Activated CD8-positive, alpha-beta T cell treated with anti-CD3 and anti-CD28 coated beads, Interleukin-2, amount 10 ng/mL, durations not matched to agents 7 days and 5 days (primary cell): Measurements from ENCODE around the gene PPME1. TPM values are rescaled to one million over a fixed set of nuclear protein-coding genes. Genes with fewer than 3 reads are reported as not detected.
"Not testable (repeated sequence)": the region's sequence is repeated elsewhere in the genome, so short reads cannot be mapped to it uniquely, and the experiment has no call there.

Experiments used
- ATAC-seq: fragments of 150-1000 bp; cut with Tn5 transposase; one replicate; pipeline ENCODE4 v1.10.0; 2021; ENCODE audit warnings: moderate library complexity
- CTCF ChIA-PET: fragments of 350-600 bp; sonication (Branson Sonifier 250); formaldehyde crosslinking; loops from one replicate; lab custom pipeline; 2021; ENCODE audit warnings: antibody characterized with exemption; lab: Charles Lee
- POLR2A ChIA-PET: fragments of 350-600 bp; sonication (Branson Sonifier 250); formaldehyde crosslinking; loops from one replicate; lab custom pipeline; 2021; ENCODE audit warnings: antibody characterized with exemption; lab: Charles Lee
- DNase-seq: peaks from one replicate; pipeline ENCODE4 v3.0.0-alpha.2; 2020
- H3K27ac Mint-ChIP-seq: one replicate; pipeline ENCODE4 v1.8.0; 2021; ENCODE audit warnings: mild to moderate bottlenecking, mixed read lengths
- H3K27me3 Mint-ChIP-seq: one replicate; pipeline ENCODE4 v1.8.0; 2021; ENCODE audit warnings: low read depth, mixed read lengths
- H3K36me3 Mint-ChIP-seq: one replicate; pipeline ENCODE4 v1.8.0; 2021; ENCODE audit warnings: low read depth, mixed read lengths
- H3K4me1 Mint-ChIP-seq: one replicate; pipeline ENCODE4 v1.8.0; 2021; ENCODE audit warnings: low read depth, mixed read lengths
- H3K4me3 Mint-ChIP-seq: one replicate; pipeline ENCODE4 v1.8.0; 2021; ENCODE audit warnings: mild to moderate bottlenecking, mixed read lengths
- H3K9me3 Mint-ChIP-seq: one replicate; pipeline ENCODE4 v1.8.0; 2022; ENCODE audit warnings: mixed read lengths; ENCODE audit not compliant: insufficient read depth
- total RNA-seq, 2 experiments: library from RNA; stranded (reverse); gene quantifications; one replicate each; pipeline ENCODE4 v1.2.3, GENCODE V29; 2021

Gene PPME1
- 10 to 100 TPM; 28.6 to 29.6 TPM for total RNA-seq

- Mint-ChIP-seq H3K4me1 (peaks cover 13% of the 10 kb centered on the region), H3K36me3 (peaks cover 18% of the 10 kb centered on the region), H3K4me3 (no peak within 1 kb of the TSS), H3K27ac (no peak within 1 kb of the TSS), H3K9me3 (no peaks in the 10 kb centered on the region), H3K27me3 (no peaks in the 10 kb centered on the region)
- ChIA-PET POLR2A (interaction anchor here (0.6 to 1.9 kb wide), 14 partner anchors 14 to 1291 kb away, joined by 3 to 9 read pairs (median 4); partner anchors contain the start of genes COA4, PAAF1 and UCP2), CTCF (interaction anchor here (0.7 to 2.1 kb wide), 17 partner anchors 9 to 323 kb away, joined by 3 to 10 read pairs (median 3); partner anchors contain the start of genes LIPT2 and UCP2)
- DNase-seq (peak; percentile 99), ATAC-seq (peak; percentile 98)
These were observed at the start of gene PPME1, which contains the start of gene C2CD3 for GRCh38 chr11:74170694-74171629. TSS of gene PPME1 (plus strand) at chr11:74171289. CDS start at chr11:74171422, 133 bp downstream. TSS of gene C2CD3 (minus strand) at chr11:74171002. CDS start at chr11:74170792, 210 bp downstream.

- ChIA-PET CTCF (no interaction called here), POLR2A (no interaction called here)
- Mint-ChIP-seq H3K9me3 (no peaks in the 10 kb centered on the region), H3K27ac (no peak overlapping the region), H3K4me1 (no peaks in the 10 kb centered on the region), H3K36me3 (peaks cover 27% of the 10 kb centered on the region), H3K27me3 (no peaks in the 10 kb centered on the region), H3K4me3 (no peak overlapping the region)
- no peak for DNase-seq
- ATAC-seq, result no peak
These were observed 49.3 kb upstream of the PPME1 start for GRCh38 chr11:74121804-74122203.

- ChIA-PET CTCF (no interaction called here), POLR2A (no interaction called here)
- H3K4me1 Mint-ChIP-seq, result no peaks in the 10 kb centered on the region
- no peak for ATAC-seq
- no peak overlapping the region for H3K4me3 Mint-ChIP-seq
- H3K27ac Mint-ChIP-seq, result no peak overlapping the region
- H3K9me3 Mint-ChIP-seq, result no peaks in the 10 kb centered on the region
- H3K36me3 Mint-ChIP-seq, result peaks cover 23% of the 10 kb centered on the region
- no peaks in the 10 kb centered on the region for H3K27me3 Mint-ChIP-seq
- no peak for DNase-seq
These were observed 48.1 kb upstream of the PPME1 start for GRCh38 chr11:74123008-74123448.

GRCh38 chr11:74129121-74129520 is 42.0 kb upstream of the PPME1 start:
- H3K27me3 Mint-ChIP-seq, H3K27ac Mint-ChIP-seq, H3K4me3 Mint-ChIP-seq, CTCF ChIA-PET, H3K9me3 Mint-ChIP-seq, DNase-seq, POLR2A ChIA-PET, H3K4me1 Mint-ChIP-seq, ATAC-seq: not testable (repeated sequence)
- H3K36me3 Mint-ChIP-seq, result peaks cover 34% of the 10 kb centered on the region

GRCh38 chr11:74132833-74133232 is 38.3 kb upstream of the PPME1 start:
- Mint-ChIP-seq H3K9me3 (no peaks in the 10 kb centered on the region), H3K4me3 (no peak overlapping the region), H3K27ac (no peak overlapping the region), H3K36me3 (peaks cover 40% of the 10 kb centered on the region), H3K27me3 (no peaks in the 10 kb centered on the region), H3K4me1 (no peaks in the 10 kb centered on the region)
- DNase-seq (no peak), ATAC-seq (no peak)
- ChIA-PET POLR2A (no interaction called here), CTCF (no interaction called here)

GRCh38 chr11:74133436-74133835 is 37.7 kb upstream of the PPME1 start:
- H3K9me3 Mint-ChIP-seq, result no peaks in the 10 kb centered on the region
- CTCF ChIA-PET, result no interaction called here
- ATAC-seq (no peak), DNase-seq (no peak)
- no peaks in the 10 kb centered on the region for H3K27me3 Mint-ChIP-seq
- H3K36me3 Mint-ChIP-seq, result peaks cover 44% of the 10 kb centered on the region
- no peak overlapping the region for H3K4me3 Mint-ChIP-seq
- POLR2A ChIA-PET, result no interaction called here
- H3K4me1 Mint-ChIP-seq, result no peaks in the 10 kb centered on the region
- H3K27ac Mint-ChIP-seq, result no peak overlapping the region

- no peak overlapping the region for H3K27ac Mint-ChIP-seq
- ATAC-seq, result no peak
- CTCF ChIA-PET, result no interaction called here
- POLR2A ChIA-PET, result no interaction called here
- no peak for DNase-seq
- no peak overlapping the region for H3K4me3 Mint-ChIP-seq
- no peaks in the 10 kb centered on the region for H3K4me1 Mint-ChIP-seq
- no peaks in the 10 kb centered on the region for H3K9me3 Mint-ChIP-seq
- no peaks in the 10 kb centered on the region for H3K27me3 Mint-ChIP-seq
- H3K36me3 Mint-ChIP-seq, result peaks cover 47% of the 10 kb centered on the region
These were observed 36.4 kb upstream of the PPME1 start for GRCh38 chr11:74134661-74135060.

GRCh38 chr11:74135127-74135840 is 35.8 kb upstream of the PPME1 start:
- ATAC-seq (no peak), DNase-seq (no peak)
- POLR2A ChIA-PET, result no interaction called here
- no peaks in the 10 kb centered on the region for H3K4me1 Mint-ChIP-seq
- no peak overlapping the region for H3K4me3 Mint-ChIP-seq
- H3K36me3 Mint-ChIP-seq, result peaks cover 44% of the 10 kb centered on the region
- H3K9me3 Mint-ChIP-seq, result no peaks in the 10 kb centered on the region
- no peak overlapping the region for H3K27ac Mint-ChIP-seq
- H3K27me3 Mint-ChIP-seq, result no peaks in the 10 kb centered on the region
- CTCF ChIA-PET, result interaction anchor here (0.8 kb wide), 1 partner anchor 120 kb away, joined by 3 read pairs; no protein-coding TSS in a partner anchor

- CTCF ChIA-PET, result no interaction called here
- ATAC-seq (no peak), DNase-seq (no peak)
- Mint-ChIP-seq H3K4me3 (no peak overlapping the region), H3K9me3 (no peaks in the 10 kb centered on the region), H3K4me1 (no peaks in the 10 kb centered on the region), H3K36me3 (peaks cover 26% of the 10 kb centered on the region), H3K27me3 (no peaks in the 10 kb centered on the region), H3K27ac (no peak overlapping the region)
- POLR2A ChIA-PET, result interaction anchor here (0.6 kb wide), 1 partner anchor 30 kb away, joined by 3 read pairs; no protein-coding TSS in a partner anchor
These were observed 33.1 kb upstream of the PPME1 start for GRCh38 chr11:74138021-74138420.

GRCh38 chr11:74138572-74138971 is 32.5 kb upstream of the PPME1 start:
- ATAC-seq, result no peak
- H3K4me3 Mint-ChIP-seq, result no peak overlapping the region
- H3K27ac Mint-ChIP-seq, result no peak overlapping the region
- no peaks in the 10 kb centered on the region for H3K9me3 Mint-ChIP-seq
- H3K27me3 Mint-ChIP-seq, result no peaks in the 10 kb centered on the region
- DNase-seq, result no peak
- H3K36me3 Mint-ChIP-seq, result peaks cover 21% of the 10 kb centered on the region
- no peaks in the 10 kb centered on the region for H3K4me1 Mint-ChIP-seq
- POLR2A ChIA-PET, result interaction anchor here (0.6 kb wide), 1 partner anchor 30 kb away, joined by 3 read pairs; no protein-coding TSS in a partner anchor
- CTCF ChIA-PET, result no interaction called here

- H3K9me3 Mint-ChIP-seq, result no peaks in the 10 kb centered on the region
- CTCF ChIA-PET, result no interaction called here
- H3K27ac Mint-ChIP-seq, result no peak overlapping the region
These were observed 31.8 kb upstream of the PPME1 start for GRCh38 chr11:74139151-74139918.

More at GRCh38 chr11:74139151-74139918, 31.8 kb upstream of the PPME1 start:
- Mint-ChIP-seq H3K4me3 (no peak overlapping the region), H3K4me1 (no peaks in the 10 kb centered on the region), H3K36me3 (peaks cover 16% of the 10 kb centered on the region), H3K27me3 (no peaks in the 10 kb centered on the region)
- POLR2A ChIA-PET, result no interaction called here
- DNase-seq (no peak), ATAC-seq (no peak)
